Trophoblast cell (in vitro differentiated cells and primary cell): Measurements from ENCODE around the gene SLC7A6.
A peak's percentile ranks its signal among the peaks of the same experiment; 100 is the strongest.

Experiments
- DNase-seq, 2 donors: peaks; one replicate each; pipeline ENCODE4 v3.0.0-alpha.2; 2016
- H2AFZ ChIP-seq: 2 replicates; pipeline ENCODE4 v1.6.1; 2013; ENCODE audit warnings: low read length, moderate library complexity, mild to moderate bottlenecking; ENCODE audit not compliant: insufficient read depth, poor library complexity
- H2AK5ac ChIP-seq: 2 replicates; pipeline ENCODE4 v1.6.1; 2013; ENCODE audit warnings: mild to moderate bottlenecking, low read length
- H2BK120ac ChIP-seq: 2 replicates; pipeline ENCODE4 v1.6.1; 2013; ENCODE audit warnings: low read length, mild to moderate bottlenecking, moderate library complexity; ENCODE audit not compliant: insufficient read depth, poor library complexity
- H2BK12ac ChIP-seq: 2 replicates; pipeline ENCODE4 v1.6.1; 2013; ENCODE audit warnings: mild to moderate bottlenecking, low read length, moderate library complexity
- H2BK5ac ChIP-seq: 2 replicates; pipeline ENCODE4 v1.6.1; 2013; ENCODE audit warnings: low read length, low read depth, moderate library complexity, mild to moderate bottlenecking; ENCODE audit not compliant: poor library complexity
- H3K14ac ChIP-seq: 2 replicates; pipeline ENCODE4 v1.6.1; 2013; ENCODE audit warnings: mild to moderate bottlenecking, low read length
- H3K18ac ChIP-seq: 2 replicates; pipeline ENCODE4 v1.6.1; 2013; ENCODE audit warnings: mild to moderate bottlenecking, low read length
- H3K23ac ChIP-seq: 2 replicates; pipeline ENCODE4 v1.6.1; 2013; ENCODE audit warnings: low read length
- H3K27ac ChIP-seq: 2 replicates; pipeline ENCODE4 v1.5.1; 2013; ENCODE audit warnings: low read depth, mild to moderate bottlenecking, inconsistent platforms, low read length, moderate library complexity
- H3K27me3 ChIP-seq: 2 replicates; pipeline ENCODE4 v1.6.1; 2013; ENCODE audit warnings: inconsistent platforms, mild to moderate bottlenecking, low read length, moderate library complexity; ENCODE audit not compliant: insufficient read depth
- H3K36me3 ChIP-seq, 2 experiments: 1 replicate in 1 of 2; 2 replicates in 1 of 2; pipeline ENCODE4 v1.6.1; 2013; ENCODE audit warnings: low read length in 2 of 2, mild to moderate bottlenecking in 2 of 2, moderate library complexity in 1 of 2; ENCODE audit not compliant: insufficient read depth in 2 of 2, control insufficient read depth in 1 of 2
- H3K4ac ChIP-seq: 2 replicates; pipeline ENCODE4 v1.6.1; 2013; ENCODE audit warnings: low read depth, mild to moderate bottlenecking, low read length, moderate library complexity
- H3K4me1 ChIP-seq, 2 experiments: 1 replicate in 1 of 2; 2 replicates in 1 of 2; pipeline ENCODE4 v1.6.1; 2013; ENCODE audit warnings: low read length in 2 of 2, mild to moderate bottlenecking in 2 of 2, moderate library complexity in 1 of 2; ENCODE audit not compliant: insufficient read depth in 2 of 2, control insufficient read depth in 1 of 2
- H3K4me2 ChIP-seq: 2 replicates; pipeline ENCODE4 v1.6.1; 2013; ENCODE audit warnings: inconsistent platforms, mild to moderate bottlenecking, low read length, moderate library complexity
- H3K4me3 ChIP-seq: 2 replicates; pipeline ENCODE4 v1.5.1; 2013; ENCODE audit warnings: mild to moderate bottlenecking, low read depth, low read length, inconsistent platforms
- H3K79me1 ChIP-seq: one replicate; pipeline ENCODE4 v1.6.1; 2013; ENCODE audit warnings: low read length
- H3K79me2 ChIP-seq: 2 replicates; pipeline ENCODE4 v1.6.1; 2013; ENCODE audit warnings: low read length, mild to moderate bottlenecking; ENCODE audit not compliant: control insufficient read depth, insufficient read depth, poor library complexity
- H3K9ac ChIP-seq: 2 replicates; pipeline ENCODE4 v1.6.1; 2013; ENCODE audit warnings: mild to moderate bottlenecking, low read length
- H3K9me3 ChIP-seq: 2 replicates; pipeline ENCODE4 v1.6.1; 2013; ENCODE audit warnings: low read depth, mild to moderate bottlenecking, control low read depth, inconsistent platforms, low read length; ENCODE audit not compliant: insufficient read depth
- H4K12ac ChIP-seq: 2 replicates; pipeline ENCODE4 v1.6.1; 2013; ENCODE audit warnings: low read depth, mild to moderate bottlenecking, low read length, moderate library complexity
- H4K8ac ChIP-seq: 2 replicates; pipeline ENCODE4 v1.6.1; 2013; ENCODE audit warnings: low read depth, mild to moderate bottlenecking, low read length, moderate library complexity
- H4K91ac ChIP-seq: one replicate; pipeline ENCODE4 v1.6.1; 2013; ENCODE audit warnings: low read depth, mild to moderate bottlenecking, low read length, moderate library complexity
- WGBS: extraction: QIAGEN DNeasy Blood & Tissue Kit; methylation state at CpG from one replicate; pipeline ENCODE4 v1.1.7; 2013; ENCODE audit warnings: missing lambda C conversion rate; ENCODE audit not compliant: insufficient read length, insufficient coverage; ENCODE audit errors: extremely low coverage; 5-methylcytosine and 5-hydroxymethylcytosine counted together

The SLC7A6 gene

GRCh38 chr16:68233085-68233834 lies 31.1 kb upstream of the SLC7A6 start:
- no peak overlapping the region for H3K27ac ChIP-seq
- no peak overlapping the region for H2BK120ac ChIP-seq
- no peak for DNase-seq
- no peak overlapping the region for H3K9ac ChIP-seq
- H3K79me2 ChIP-seq: peaks cover 20% of the 10 kb centered on the region
- no peak overlapping the region for H2AFZ ChIP-seq
- no peak overlapping the region for H2AK5ac ChIP-seq
- WGBS: no CpG with 5 or more reads among the region's 5 CpGs
- H4K12ac ChIP-seq: no peak overlapping the region
- H3K18ac ChIP-seq: peak overlapping the region; percentile 5
- H3K14ac ChIP-seq: no peak overlapping the region
- H4K8ac ChIP-seq: no peak overlapping the region
- peak overlapping the region; percentile 98 for H3K4me2 ChIP-seq
- peaks cover 35 to 39% of the 10 kb centered on the region in 2 experiments for H3K36me3 ChIP-seq
- no peaks in the 10 kb centered on the region for H3K27me3 ChIP-seq
- H3K4me1 ChIP-seq: peaks cover 26 to 30% of the 10 kb centered on the region in 2 experiments
- H4K91ac ChIP-seq: no peak overlapping the region
- H2BK12ac ChIP-seq: no peak overlapping the region
- no peak overlapping the region for H3K4me3 ChIP-seq
- peaks cover 25% of the 10 kb centered on the region for H3K79me1 ChIP-seq
- H3K23ac ChIP-seq: no peak overlapping the region
- no peaks in the 10 kb centered on the region for H3K9me3 ChIP-seq
- H3K4ac ChIP-seq: peak overlapping the region; percentile 5
- no peak overlapping the region for H2BK5ac ChIP-seq

GRCh38 chr16:68233835-68234187 lies 30.5 kb upstream of the SLC7A6 start:
- peaks cover 26 to 30% of the 10 kb centered on the region in 2 experiments for H3K4me1 ChIP-seq
- no peak overlapping the region for H3K9ac ChIP-seq
- no CpG with 5 or more reads among the region's 8 CpGs for WGBS
- H3K27ac ChIP-seq: peak overlapping the region; percentile 1
- H2BK12ac ChIP-seq: no peak overlapping the region
- peak overlapping the region; percentile 5 for H3K18ac ChIP-seq
- H4K91ac ChIP-seq: no peak overlapping the region
- no peaks in the 10 kb centered on the region for H3K9me3 ChIP-seq
- no peak overlapping the region for H3K14ac ChIP-seq
- H2BK5ac ChIP-seq: no peak overlapping the region
- no peak overlapping the region for H2BK120ac ChIP-seq
- no peak overlapping the region for H2AK5ac ChIP-seq
- peak overlapping the region; percentile 35 for H3K4ac ChIP-seq
- H3K27me3 ChIP-seq: no peaks in the 10 kb centered on the region
- H2AFZ ChIP-seq: no peak overlapping the region
- H3K79me1 ChIP-seq: peaks cover 25% of the 10 kb centered on the region
- peaks cover 20% of the 10 kb centered on the region for H3K79me2 ChIP-seq
- H3K4me2 ChIP-seq: peak overlapping the region; percentile 98
- no peak overlapping the region for H4K8ac ChIP-seq
- DNase-seq: no peak
- no peak overlapping the region for H4K12ac ChIP-seq
- H3K36me3 ChIP-seq: peaks cover 33 to 35% of the 10 kb centered on the region in 2 experiments
- no peak overlapping the region for H3K4me3 ChIP-seq
- no peak overlapping the region for H3K23ac ChIP-seq

GRCh38 chr16:68234188-68235107 lies 29.9 kb upstream of the SLC7A6 start:
- Histone ChIP-seq H2BK5ac (no peak overlapping the region), H4K12ac (no peak overlapping the region), H3K14ac (no peak overlapping the region), H3K79me2 (peaks cover 20% of the 10 kb centered on the region), H3K9me3 (no peaks in the 10 kb centered on the region), H4K91ac (no peak overlapping the region), H3K23ac (no peak overlapping the region), H2AFZ (peak overlapping the region; percentile 7), H3K4me2 (peak overlapping the region; percentile 98), H4K8ac (no peak overlapping the region), H3K4ac (peak overlapping the region; percentile 5), H3K27ac (peak overlapping the region; percentile 79), H3K4me1 (peaks cover 26 to 30% of the 10 kb centered on the region in 2 experiments), H3K79me1 (peaks cover 25% of the 10 kb centered on the region), H3K4me3 (peak overlapping the region; percentile 80), H3K9ac (no peak overlapping the region), H3K18ac (peak overlapping the region; percentile 24), H3K36me3 (peaks cover 33 to 35% of the 10 kb centered on the region in 2 experiments), H3K27me3 (no peaks in the 10 kb centered on the region), H2BK120ac (no peak overlapping the region), H2BK12ac (no peak overlapping the region), H2AK5ac (no peak overlapping the region)
- peak; percentile 80 to 88 for DNase-seq
- no CpG with 5 or more reads among the region's 13 CpGs for WGBS

- Histone ChIP-seq H3K18ac (peak overlapping the region; percentile 23), H3K9me3 (no peaks in the 10 kb centered on the region), H3K23ac (no peak overlapping the region), H3K79me1 (peaks cover 29% of the 10 kb centered on the region), H2BK120ac (peak overlapping the region; percentile 3), H4K12ac (no peak overlapping the region), H4K91ac (peak overlapping the region; percentile 10), H3K27ac (peak overlapping the region; percentile 79), H3K79me2 (peaks cover 20% of the 10 kb centered on the region), H3K4me2 (peak overlapping the region; percentile 98), H3K4ac (peak overlapping the region; percentile 5), H3K9ac (peak overlapping the region; percentile 44), H2AK5ac (no peak overlapping the region), H3K27me3 (no peaks in the 10 kb centered on the region), H3K36me3 (peaks cover 24 to 26% of the 10 kb centered on the region in 2 experiments), H2BK5ac (peak overlapping the region; percentile 34), H3K4me1 (peaks cover 31 to 34% of the 10 kb centered on the region in 2 experiments), H2BK12ac (no peak overlapping the region), H2AFZ (peak overlapping the region; percentile 65), H3K14ac (peak overlapping the region; percentile 20), H4K8ac (peak overlapping the region; percentile 5), H3K4me3 (peak overlapping the region; percentile 80)
- DNase-seq: peak; percentile 86 to 88
- WGBS: no CpG with 5 or more reads among the region's 73 CpGs
Observed at GRCh38 chr16:68235108-68235886, 29.0 kb upstream of the SLC7A6 start.
